T-cell (primary cell): Measurements from ENCODE around the gene APOC1. TPM values are rescaled to one million over a fixed set of nuclear protein-coding genes. Genes with fewer than 3 reads are reported as not detected.

ENCODE experiments used
- ATAC-seq, 4 experiments: fragments of 200-7000 bp in 3 of 4; fragments of 150-1000 bp in 1 of 4; cut with Tn5 transposase; replicated peaks in 1 of 4; 1 replicate in 3 of 4; 2 replicates in 1 of 4; pipeline ENCODE4 v1.10.0; 2021; ENCODE audit warnings: moderate library complexity in 3 of 4, mild to moderate bottlenecking in 2 of 4, moderate number of reproducible peaks in 1 of 4
- CTCF ChIA-PET, 2 donors: fragments of 300-600 bp; sonication (Branson Sonifier 250); formaldehyde crosslinking; loops; one replicate each; lab custom pipeline; 2022; ENCODE audit warnings: antibody characterized with exemption in 2 of 2; lab: Charles Lee
- POLR2A ChIA-PET, 2 donors: fragments of 300-600 bp; sonication (Branson Sonifier 250); formaldehyde crosslinking; loops; one replicate each; lab custom pipeline; 2022; ENCODE audit warnings: antibody characterized with exemption in 2 of 2; lab: Charles Lee
- DNase-seq, 35 experiments: peaks; one replicate each; pipeline versions ENCODE4 v3.0.0 to v3.0.0-alpha.2; 2013 to 2023
- H3K27ac ChIP-seq: one replicate; pipeline ENCODE4 v1.5.1; 2013; ENCODE audit warnings: low read length
- H3K27me3 ChIP-seq, 2 experiments: replicated peaks in 1 of 2; 1 replicate in 1 of 2; 2 replicates in 1 of 2; pipeline versions ENCODE4 v1.6.1 to v1.7.0; 2013; ENCODE audit warnings: low read length in 1 of 2, mixed read lengths in 1 of 2; ENCODE audit not compliant: control insufficient read depth in 2 of 2, insufficient read depth in 2 of 2; ENCODE audit errors: extremely low read depth in 1 of 2
- H3K36me3 ChIP-seq, 2 donors: 1 replicate in 1 of 2; 2 replicates in 1 of 2; pipeline versions ENCODE4 v1.6.1 to v1.7.0; 2013; ENCODE audit warnings: low read length in 1 of 2; ENCODE audit not compliant: control insufficient read depth in 2 of 2, insufficient read depth in 1 of 2; ENCODE audit errors: extremely low read depth in 1 of 2
- H3K4me1 ChIP-seq, 2 experiments: 1 replicate in 1 of 2; 2 replicates in 1 of 2; pipeline versions ENCODE4 v1.6.1 to v1.7.0; 2013; ENCODE audit warnings: low read length in 2 of 2, mixed read lengths in 1 of 2; ENCODE audit not compliant: insufficient read depth in 2 of 2, control insufficient read depth in 1 of 2; ENCODE audit errors: extremely low read depth in 1 of 2
- H3K4me3 ChIP-seq, 2 donors: 1 replicate in 1 of 2; 2 replicates in 1 of 2; pipeline versions ENCODE4 v1.5.1 to v1.7.0; 2013; ENCODE audit warnings: mild to moderate bottlenecking in 2 of 2, low read length in 1 of 2, moderate library complexity in 1 of 2; ENCODE audit not compliant: control insufficient read depth in 1 of 2; ENCODE audit errors: extremely low read depth in 1 of 2
- H3K9me3 ChIP-seq: 2 replicates; pipeline ENCODE4 v1.7.0; 2013
- H3K27ac Mint-ChIP-seq, 2 donors: one replicate each; pipeline ENCODE4 v1.8.0; 2020 to 2021; ENCODE audit warnings: mild to moderate bottlenecking in 2 of 2, mixed read lengths in 2 of 2
- H3K27me3 Mint-ChIP-seq, 2 donors: one replicate each; pipeline ENCODE4 v1.8.0; 2021 to 2022; ENCODE audit warnings: mixed read lengths in 2 of 2
- H3K36me3 Mint-ChIP-seq: one replicate; pipeline ENCODE4 v1.8.0; 2021; ENCODE audit warnings: mixed read lengths
- H3K4me1 Mint-ChIP-seq, 3 donors: one replicate each; pipeline ENCODE4 v1.8.0; 2020 to 2022; ENCODE audit warnings: mixed read lengths in 3 of 3, mild to moderate bottlenecking in 1 of 3
- H3K4me3 Mint-ChIP-seq, 3 donors: one replicate each; pipeline ENCODE4 v1.8.0; 2020 to 2022; ENCODE audit warnings: mild to moderate bottlenecking in 3 of 3, mixed read lengths in 3 of 3, moderate library complexity in 3 of 3
- H3K9me3 Mint-ChIP-seq, 3 donors: one replicate each; pipeline ENCODE4 v1.8.0; 2020 to 2022; ENCODE audit warnings: mixed read lengths in 3 of 3
- WGBS: methylation state at CpG from one replicate; pipeline ENCODE4 v1.1.5; 2013; ENCODE audit warnings: missing lambda C conversion rate; ENCODE audit not compliant: insufficient coverage; 5-methylcytosine and 5-hydroxymethylcytosine counted together
- total RNA-seq, 35 experiments: library from RNA in 6 of 35; stranded (reverse) in 6 of 35; fragments of 120-200 nt in 1 of 35; gene quantifications; one replicate each; pipeline versions ENCODE4 v1.2.1 to v1.2.4 and lab custom pipeline; 2013 to 2026

APOC1 gene
- total RNA-seq, 5 donors from 2014 or later (not counting 1 experiment from before 2014, with no cell fraction given): 2.8 to 8.5 (median 3.9) TPM; not detected in 2

GRCh38 chr19:44939668-44940067, 25.3 kb downstream of the APOC1 start:
- Mint-ChIP-seq H3K27ac (no peak overlapping the region), H3K4me3 (no peak overlapping the region), H3K4me1 (no peaks in the 10 kb centered on the region), H3K9me3 (no peaks in the 10 kb centered on the region), H3K27me3 (no peaks in the 10 kb centered on the region), H3K36me3 (no peaks in the 10 kb centered on the region)
- no peaks in the 10 kb centered on the region for H3K4me1 ChIP-seq
- H3K4me3 ChIP-seq: no peak overlapping the region
- CTCF ChIA-PET: interaction anchor here in 1 of 2 donors (0.6 kb wide), 1 partner anchor 13 kb away, joined by 3 read pairs; no protein-coding TSS in a partner anchor
- H3K9me3 ChIP-seq: no peaks in the 10 kb centered on the region
- POLR2A ChIA-PET: no interaction called here
- ATAC-seq: no peak
- WGBS: 92% methylated on average over 3 of the region's 5 CpGs
- no peak overlapping the region for H3K27ac ChIP-seq
- H3K36me3 ChIP-seq: no peaks in the 10 kb centered on the region
- peaks cover 0 to 6% of the 10 kb centered on the region in 2 experiments for H3K27me3 ChIP-seq
- no peak for DNase-seq

GRCh38 chr19:44942067-44942571, 27.7 kb downstream of the APOC1 start, which contains the start of gene APOC4:
Gene APOC4 (plus strand): TSS chr19:44942237. CDS start chr19:44942278, 41 bp downstream.
- Mint-ChIP-seq H3K4me1 (no peaks in the 10 kb centered on the region), H3K4me3 (no peak within 1 kb of the TSS), H3K27ac (no peak within 1 kb of the TSS), H3K9me3 (no peaks in the 10 kb centered on the region), H3K27me3 (no peaks in the 10 kb centered on the region), H3K36me3 (no peaks in the 10 kb centered on the region)
- no peak for ATAC-seq
- DNase-seq: no peak
- peaks cover 0 to 3% of the 10 kb centered on the region in 2 experiments for H3K27me3 ChIP-seq
- ChIA-PET CTCF (no interaction called here), POLR2A (no interaction called here)
- 78% methylated on average over 9 of the region's 14 CpGs for WGBS
- no peaks in the 10 kb centered on the region for H3K4me1 ChIP-seq
- H3K9me3 ChIP-seq: no peaks in the 10 kb centered on the region
- H3K36me3 ChIP-seq: no peaks in the 10 kb centered on the region
- no peak within 1 kb of the TSS for H3K4me3 ChIP-seq
- no peak within 1 kb of the TSS for H3K27ac ChIP-seq

DNA sequence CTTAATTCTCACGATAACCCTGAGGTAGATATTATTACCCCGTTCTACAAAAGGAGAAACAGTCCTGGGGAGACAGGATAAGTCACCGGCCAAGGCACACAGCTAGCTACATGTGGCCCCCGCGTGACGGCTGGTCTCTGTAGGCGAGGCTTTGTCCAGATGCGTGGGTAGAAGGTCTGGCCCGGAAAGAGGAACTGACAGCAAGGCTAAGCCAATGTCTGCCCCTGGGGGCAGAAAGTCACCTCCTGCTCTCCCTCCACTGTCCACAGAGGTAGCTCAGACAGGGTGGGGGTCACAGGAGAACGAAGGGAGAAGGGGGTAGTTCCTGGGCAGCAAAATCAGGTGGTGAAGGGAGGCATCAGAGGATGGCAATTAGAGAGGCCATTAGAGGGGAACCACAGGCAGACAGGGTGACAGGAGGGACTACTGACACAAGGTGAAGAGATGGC, 29.4 kb downstream of the APOC1 start:
- ATAC-seq: no peak

GRCh38 chr19:44947041-44947581, 32.7 kb downstream of the APOC1 start:
- H3K36me3 Mint-ChIP-seq: no peaks in the 10 kb centered on the region
- H3K9me3 Mint-ChIP-seq: no peaks in the 10 kb centered on the region
- 88% methylated on average over 10 of the region's 13 CpGs for WGBS
- DNase-seq (no peak), ATAC-seq (no peak)
- Histone ChIP-seq H3K27me3 (peaks cover 0 to 3% of the 10 kb centered on the region in 2 experiments), H3K36me3 (peaks cover 0 to 12% of the 10 kb centered on the region in 2 donors), H3K27ac (no peak overlapping the region), H3K4me1 (no peaks in the 10 kb centered on the region), H3K4me3 (no peak overlapping the region), H3K9me3 (no peaks in the 10 kb centered on the region)
- no peak overlapping the region for H3K4me3 Mint-ChIP-seq
- CTCF ChIA-PET: no interaction called here
- no peak overlapping the region for H3K27ac Mint-ChIP-seq
- H3K27me3 Mint-ChIP-seq: no peaks in the 10 kb centered on the region
- H3K4me1 Mint-ChIP-seq: peaks cover 0 to 2% (median 0%) of the 10 kb centered on the region in 3 donors
- POLR2A ChIA-PET: no interaction called here

More for the DNA sequence above, 29.4 kb downstream of the APOC1 start:
- no peaks in the 10 kb centered on the region for H3K9me3 Mint-ChIP-seq
- no peak overlapping the region for H3K4me3 ChIP-seq
- no peaks in the 10 kb centered on the region for H3K36me3 Mint-ChIP-seq
- H3K27me3 ChIP-seq: peaks cover 0 to 3% of the 10 kb centered on the region in 2 experiments
- H3K4me3 Mint-ChIP-seq: no peak overlapping the region
- H3K27me3 Mint-ChIP-seq: no peaks in the 10 kb centered on the region
- WGBS: 83% methylated on average over 2 of the region's 10 CpGs
- H3K4me1 ChIP-seq: no peaks in the 10 kb centered on the region
- no peak overlapping the region for H3K27ac ChIP-seq
- no peaks in the 10 kb centered on the region for H3K9me3 ChIP-seq
- CTCF ChIA-PET: no interaction called here
- no peak overlapping the region for H3K27ac Mint-ChIP-seq
- POLR2A ChIA-PET: no interaction called here
- DNase-seq: peak in 1 of 35 experiments; percentile 15
- peaks cover 0 to 2% of the 10 kb centered on the region in 2 donors for H3K36me3 ChIP-seq
- no peaks in the 10 kb centered on the region for H3K4me1 Mint-ChIP-seq

DNA sequence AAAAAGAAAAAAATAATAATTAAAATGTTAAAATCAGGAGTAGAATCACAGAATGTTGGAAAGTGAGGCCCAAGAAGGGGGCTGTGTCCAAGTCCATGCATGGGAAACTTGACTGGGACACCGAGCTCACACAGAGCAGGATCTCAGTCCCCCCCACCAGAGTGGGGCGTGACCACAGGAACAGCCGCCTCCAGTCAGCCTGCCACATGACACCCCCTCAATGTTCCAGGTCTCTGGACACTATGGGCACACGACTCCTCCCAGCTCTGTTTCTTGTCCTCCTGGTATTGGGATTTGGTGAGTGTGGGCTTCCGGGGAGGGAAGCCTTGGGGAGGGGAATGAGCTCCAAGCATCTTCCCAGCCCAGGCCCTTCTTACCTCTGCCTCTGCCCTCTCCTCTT, 33.8 kb downstream of the APOC1 start:
- CTCF ChIA-PET: no interaction called here

GRCh38 chr19:44948763-44949374, 34.5 kb downstream of the APOC1 start:
- H3K4me3 ChIP-seq: no peak overlapping the region
- peaks cover 0 to under 1% of the 10 kb centered on the region in 2 experiments for H3K27me3 ChIP-seq
- no peak for DNase-seq
- H3K9me3 ChIP-seq: no peaks in the 10 kb centered on the region
- H3K36me3 ChIP-seq: peaks cover 0 to 12% of the 10 kb centered on the region in 2 donors
- Mint-ChIP-seq H3K27me3 (no peaks in the 10 kb centered on the region), H3K27ac (peak overlapping the region in 1 of 2 donors; percentile 59), H3K36me3 (no peaks in the 10 kb centered on the region), H3K9me3 (no peaks in the 10 kb centered on the region), H3K4me3 (no peak overlapping the region), H3K4me1 (peaks cover 4 to 8% (median 5%) of the 10 kb centered on the region in 3 donors)
- CTCF ChIA-PET: no interaction called here
- no peak for ATAC-seq
- POLR2A ChIA-PET: no interaction called here
- WGBS: 100% methylated on average over 4 of the region's 5 CpGs
- H3K27ac ChIP-seq: no peak overlapping the region
- peaks cover 1 to 5% of the 10 kb centered on the region in 2 experiments for H3K4me1 ChIP-seq

More for the DNA sequence above, 33.8 kb downstream of the APOC1 start:
- peak overlapping the region in 1 of 2 donors; percentile 59 for H3K27ac Mint-ChIP-seq
- DNase-seq (no peak), ATAC-seq (no peak)
- Histone ChIP-seq H3K9me3 (no peaks in the 10 kb centered on the region), H3K36me3 (peaks cover 0 to 12% of the 10 kb centered on the region in 2 donors), H3K4me3 (no peak overlapping the region), H3K27ac (no peak overlapping the region), H3K27me3 (peaks cover 0 to 3% of the 10 kb centered on the region in 2 experiments), H3K4me1 (no peaks in the 10 kb centered on the region)
- no peaks in the 10 kb centered on the region for H3K36me3 Mint-ChIP-seq
- POLR2A ChIA-PET: interaction anchor here in 1 of 2 donors (0.7 kb wide), 1 partner anchor 256 kb away, joined by 5 read pairs; no protein-coding TSS in a partner anchor
- no peaks in the 10 kb centered on the region for H3K27me3 Mint-ChIP-seq
- WGBS: 100% methylated on average over 1 of the region's 5 CpGs
- H3K4me1 Mint-ChIP-seq: peaks cover 0 to 2% (median 0%) of the 10 kb centered on the region in 3 donors
- no peak overlapping the region for H3K4me3 Mint-ChIP-seq
- no peaks in the 10 kb centered on the region for H3K9me3 Mint-ChIP-seq
